ENCODE measurements around the gene SEM1.

DNA sequence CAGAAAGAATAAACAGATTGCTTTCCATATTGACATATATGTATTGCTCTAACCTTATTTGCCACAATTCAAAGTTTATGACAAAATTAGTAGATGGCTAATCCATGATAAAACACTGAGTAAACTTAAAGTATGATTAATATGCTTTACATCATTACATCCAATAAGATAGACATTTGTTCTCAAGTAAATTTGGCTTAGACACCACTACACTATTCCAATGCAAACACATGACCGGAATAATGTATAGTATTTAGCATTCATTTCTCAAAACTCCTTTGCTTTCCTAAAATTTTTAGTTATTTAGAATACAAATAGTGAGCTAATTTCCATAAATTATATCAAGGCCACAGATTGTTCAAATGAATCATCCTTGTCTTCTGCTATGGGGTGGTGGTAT, 20.2 kb downstream of the SEM1 start:
- TF ChIP-seq, protein P1, sequence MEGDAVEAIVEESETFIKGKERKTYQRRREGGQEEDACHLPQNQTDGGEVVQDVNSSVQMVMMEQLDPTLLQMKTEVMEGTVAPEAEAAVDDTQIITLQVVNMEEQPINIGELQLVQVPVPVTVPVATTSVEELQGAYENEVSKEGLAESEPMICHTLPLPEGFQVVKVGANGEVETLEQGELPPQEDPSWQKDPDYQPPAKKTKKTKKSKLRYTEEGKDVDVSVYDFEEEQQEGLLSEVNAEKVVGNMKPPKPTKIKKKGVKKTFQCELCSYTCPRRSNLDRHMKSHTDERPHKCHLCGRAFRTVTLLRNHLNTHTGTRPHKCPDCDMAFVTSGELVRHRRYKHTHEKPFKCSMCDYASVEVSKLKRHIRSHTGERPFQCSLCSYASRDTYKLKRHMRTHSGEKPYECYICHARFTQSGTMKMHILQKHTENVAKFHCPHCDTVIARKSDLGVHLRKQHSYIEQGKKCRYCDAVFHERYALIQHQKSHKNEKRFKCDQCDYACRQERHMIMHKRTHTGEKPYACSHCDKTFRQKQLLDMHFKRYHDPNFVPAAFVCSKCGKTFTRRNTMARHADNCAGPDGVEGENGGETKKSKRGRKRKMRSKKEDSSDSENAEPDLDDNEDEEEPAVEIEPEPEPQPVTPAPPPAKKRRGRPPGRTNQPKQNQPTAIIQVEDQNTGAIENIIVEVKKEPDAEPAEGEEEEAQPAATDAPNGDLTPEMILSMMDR (IDR thresholded peaks at IDR 0.05; ENCODE audit: extremely low read depth in 1 of 2, insufficient read depth in 1 of 2, low read depth in 1 of 2, low read length in 2 of 2), result no peak
- TF ChIP-seq POLR2A (IDR thresholded peaks at IDR 0.05; ENCODE audit: low read depth, low read length) (no peak), POLR2AphosphoS5 (IDR thresholded peaks at IDR 0.05; ENCODE audit: insufficient read depth, low read depth, low read length) (no peak), EZH2 (IDR thresholded peaks at IDR 0.05; ENCODE audit: borderline replicate concordance, low read depth, low read length, severe bottlenecking) (no peak), FOS (IDR thresholded peaks at IDR 0.05; ENCODE audit: borderline replicate concordance, insufficient read depth, low read length) (no peak)
- TF ChIP-seq, protein P2, sequence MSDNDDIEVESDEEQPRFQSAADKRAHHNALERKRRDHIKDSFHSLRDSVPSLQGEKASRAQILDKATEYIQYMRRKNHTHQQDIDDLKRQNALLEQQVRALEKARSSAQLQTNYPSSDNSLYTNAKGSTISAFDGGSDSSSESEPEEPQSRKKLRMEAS (IDR thresholded peaks at IDR 0.05; ENCODE audit: insufficient read depth, insufficient read length), result no peak
